SK-N-SH (cell line): ENCODE data around the gene CNKSR2. TPM values are rescaled to one million over a fixed set of nuclear protein-coding genes. Genes with fewer than 3 reads are reported as not detected.

Experiments
- CTCF ChIA-PET: fragments of 300-600, 350-600 bp; formaldehyde crosslinking; extraction: SDS; loops from one replicate; lab custom pipeline; 2021; lab: Yijun Ruan, JAX
- POLR2A ChIA-PET: fragments of 350-600 bp; sonication (Branson Sonifier 250); formaldehyde crosslinking; extraction: SDS; loops from one replicate; lab custom pipeline; 2020; ENCODE audit warnings: antibody characterized with exemption, inconsistent platforms; lab: Yijun Ruan, JAX
- DNase-seq: peaks from one replicate; pipeline ENCODE4 v3.0.0; 2012
- H2AFZ ChIP-seq: fragments of 200-600 bp; sonication (generic); 2 replicates; pipeline ENCODE4 v1.8.1; 2016; ENCODE audit warnings: antibody characterized with exemption, mild to moderate bottlenecking, low read depth
- H3F3A ChIP-seq: fragments of 200-600 bp; sonication (generic); replicated peaks from 2 replicates; pipeline ENCODE3; 2016; ENCODE audit warnings: antibody characterized with exemption, mild to moderate bottlenecking; ENCODE audit not compliant: insufficient read depth
- H3K27ac ChIP-seq, 2 experiments: fragments of 200-500 bp in 1 of 2; fragments of 200-600 bp in 1 of 2; sonication (Bioruptor generic) in 1 of 2; sonication (generic), shearing (Covaris generic) in 1 of 2; 2 replicates each; pipeline versions ENCODE4 v1.5.1 to v1.6.1; 2014 to 2016; ENCODE audit warnings: low read depth in 2 of 2, inconsistent platforms in 1 of 2, low read length in 1 of 2, mild to moderate bottlenecking in 1 of 2, mixed read lengths in 1 of 2
- H3K27me3 ChIP-seq: fragments of 200-600 bp; sonication (generic), shearing (Covaris generic); 2 replicates; pipeline ENCODE4 v1.6.1; 2016; ENCODE audit warnings: mixed run types; ENCODE audit not compliant: insufficient read depth
- H3K36me3 ChIP-seq, 2 experiments: fragments of 200-500 bp in 1 of 2; fragments of 200-600 bp in 1 of 2; sonication (Bioruptor generic) in 1 of 2; sonication (generic) in 1 of 2; replicated peaks in 1 of 2; 2 replicates each; pipeline versions ENCODE3 to v1.5.1; 2014 to 2016; ENCODE audit warnings: low read length in 1 of 2, mild to moderate bottlenecking in 1 of 2; ENCODE audit not compliant: insufficient read depth in 2 of 2, control insufficient read depth in 1 of 2
- H3K4me1 ChIP-seq, 2 experiments: fragments of 200-500 bp in 1 of 2; fragments of 200-600 bp in 1 of 2; sonication (Bioruptor generic) in 1 of 2; sonication (generic), shearing (Covaris generic) in 1 of 2; 2 replicates each; pipeline versions ENCODE4 v1.5.1 to v1.6.1; 2014 to 2016; ENCODE audit warnings: low read depth in 1 of 2, low read length in 1 of 2, mixed run types in 1 of 2; ENCODE audit not compliant: insufficient read depth in 2 of 2, control insufficient read depth in 1 of 2
- H3K4me2 ChIP-seq: fragments of 200-600 bp; sonication (generic), shearing (Covaris generic); 2 replicates; pipeline ENCODE4 v1.6.1; 2017; ENCODE audit warnings: mixed run types
- H3K4me3 ChIP-seq, 2 experiments: fragments of 200-500 bp in 1 of 2; fragments of 200-600 bp in 1 of 2; sonication (Bioruptor generic) in 1 of 2; sonication (generic), shearing (Covaris generic) in 1 of 2; 2 replicates each; pipeline versions ENCODE4 v1.5.1 to v1.8.1; 2014 to 2016; ENCODE audit warnings: low read depth in 2 of 2, inconsistent platforms in 1 of 2, low read length in 1 of 2, mild to moderate bottlenecking in 1 of 2, mixed read lengths in 1 of 2, moderate library complexity in 1 of 2
- H3K79me2 ChIP-seq: fragments of 200-600 bp; sonication (generic); 2 replicates; pipeline ENCODE4 v1.8.1; 2017; ENCODE audit warnings: mild to moderate bottlenecking; ENCODE audit not compliant: insufficient read depth
- H3K9ac ChIP-seq: fragments of 200-600 bp; sonication (generic); 2 replicates; pipeline ENCODE4 v1.6.1; 2017; ENCODE audit warnings: mixed run types
- H3K9me2 ChIP-seq: fragments of 200-600 bp; sonication (generic); 2 replicates; pipeline ENCODE4 v1.6.1; 2017; ENCODE audit warnings: mixed run types
- H3K9me3 ChIP-seq: fragments of 200-600 bp; sonication (generic); 2 replicates; pipeline ENCODE4 v1.6.1; 2017; ENCODE audit warnings: mixed run types, mild to moderate bottlenecking, moderate library complexity
- H4K20me1 ChIP-seq: fragments of 200-600 bp; sonication (generic); 2 replicates; pipeline ENCODE4 v1.6.1; 2017; ENCODE audit warnings: mild to moderate bottlenecking, mixed run types; ENCODE audit not compliant: insufficient read depth
- GABPA ChIP-seq: IDR thresholded peaks from 2 replicates; pipeline ENCODE4 v1.4.0; 2012; ENCODE audit warnings: low read depth, mild to moderate bottlenecking
- JUND ChIP-seq: IDR thresholded peaks from 2 replicates; pipeline ENCODE4 v1.4.0; 2012
- MAX ChIP-seq: IDR thresholded peaks from 2 replicates; pipeline ENCODE4 v1.4.0; 2012; ENCODE audit warnings: low read depth
- MEF2A ChIP-seq: IDR thresholded peaks from 2 replicates; pipeline ENCODE4 v1.4.0; 2012; ENCODE audit warnings: low read depth, borderline replicate concordance
- NRF1 ChIP-seq: IDR thresholded peaks from 2 replicates; pipeline ENCODE4 v1.6.1; 2012; ENCODE audit warnings: low read depth, mild to moderate bottlenecking, low read length
- RFX5 ChIP-seq: IDR thresholded peaks from 2 replicates; pipeline ENCODE4 v1.6.1; 2012; ENCODE audit warnings: mild to moderate bottlenecking, improper control_type of control experiment, low read length
- SIN3A ChIP-seq: IDR thresholded peaks from 2 replicates; pipeline ENCODE4 v1.6.1; 2012; ENCODE audit warnings: low read depth, mild to moderate bottlenecking, low read length, moderate library complexity, borderline replicate concordance
- SMC3 ChIP-seq: IDR thresholded peaks from 2 replicates; pipeline ENCODE4 v1.6.1; 2012; ENCODE audit warnings: low read depth, low read length, improper control_type of control experiment
- WGBS: methylation state at CpG from one replicate; pipeline ENCODE4 v1.1.6; 2017; ENCODE audit warnings: low lambda C conversion rate; 5-methylcytosine and 5-hydroxymethylcytosine counted together
- polyA plus RNA-seq, 3 experiments: library from polyadenylated mRNA; depleted of rRNA; stranded (reverse); fragments of >200 nt; gene quantifications; 2 replicates each; pipeline ENCODE4 v1.2.3, GENCODE V29; 2012
- TF ChIP-seq, protein P1 (sequence below): IDR thresholded peaks from 2 replicates; pipeline ENCODE4 v1.6.1; 2012; ENCODE audit warnings: mild to moderate bottlenecking, low read depth, low read length, moderate library complexity
- TF ChIP-seq, protein P2 (sequence below): fragments of 150-350 bp; IDR thresholded peaks from 2 replicates; pipeline ENCODE4 v1.6.1; 2016; ENCODE audit warnings: mild to moderate bottlenecking, low read depth, low read length
- TF ChIP-seq, protein P3 (sequence below): IDR thresholded peaks from 2 replicates; pipeline ENCODE4 v1.4.0; 2012; ENCODE audit warnings: low read depth, borderline replicate concordance
- TF ChIP-seq, protein P4 (sequence below): IDR thresholded peaks from 2 replicates; pipeline ENCODE4 v1.4.0; 2012; ENCODE audit warnings: low read depth, borderline replicate concordance

CNKSR2 gene
- polyA plus RNA-seq, 1 of the 3 experiments (the other 2 are of a cell fraction), result 0.03 TPM

DNA sequence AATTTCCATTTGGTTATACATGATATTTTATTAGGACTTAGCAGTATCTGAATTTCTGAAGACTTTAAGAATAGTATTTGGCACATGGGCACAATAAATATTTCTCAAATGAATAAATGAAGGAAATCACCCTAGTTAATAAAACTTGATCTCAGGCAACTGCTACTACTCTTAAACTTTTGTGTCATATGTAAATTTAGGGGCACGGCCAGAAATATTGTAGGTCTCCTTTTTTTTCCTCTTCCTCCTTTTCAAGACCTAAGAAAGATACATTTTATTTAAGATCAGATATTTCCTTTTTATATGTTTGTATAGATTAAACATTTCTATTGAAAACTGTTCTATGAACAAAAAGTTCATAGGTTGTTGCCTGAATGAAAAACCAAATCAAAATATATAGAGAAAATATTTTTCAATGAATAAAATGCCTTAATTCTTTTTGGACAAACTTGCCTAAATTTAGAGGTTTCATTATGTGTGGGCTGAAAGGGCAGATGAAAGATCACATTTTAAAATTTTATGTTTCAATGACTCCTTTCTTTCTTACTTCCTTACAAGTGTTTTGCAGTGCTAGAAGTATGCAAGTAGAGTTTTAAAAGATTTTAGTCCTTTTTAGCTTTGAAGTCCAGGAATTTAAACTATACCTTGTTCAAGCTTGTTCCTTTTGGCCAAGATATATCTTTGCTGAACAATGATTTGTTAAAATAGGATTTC, 26.3 kb downstream of the CNKSR2 start (continued):
- TF ChIP-seq, protein P1, sequence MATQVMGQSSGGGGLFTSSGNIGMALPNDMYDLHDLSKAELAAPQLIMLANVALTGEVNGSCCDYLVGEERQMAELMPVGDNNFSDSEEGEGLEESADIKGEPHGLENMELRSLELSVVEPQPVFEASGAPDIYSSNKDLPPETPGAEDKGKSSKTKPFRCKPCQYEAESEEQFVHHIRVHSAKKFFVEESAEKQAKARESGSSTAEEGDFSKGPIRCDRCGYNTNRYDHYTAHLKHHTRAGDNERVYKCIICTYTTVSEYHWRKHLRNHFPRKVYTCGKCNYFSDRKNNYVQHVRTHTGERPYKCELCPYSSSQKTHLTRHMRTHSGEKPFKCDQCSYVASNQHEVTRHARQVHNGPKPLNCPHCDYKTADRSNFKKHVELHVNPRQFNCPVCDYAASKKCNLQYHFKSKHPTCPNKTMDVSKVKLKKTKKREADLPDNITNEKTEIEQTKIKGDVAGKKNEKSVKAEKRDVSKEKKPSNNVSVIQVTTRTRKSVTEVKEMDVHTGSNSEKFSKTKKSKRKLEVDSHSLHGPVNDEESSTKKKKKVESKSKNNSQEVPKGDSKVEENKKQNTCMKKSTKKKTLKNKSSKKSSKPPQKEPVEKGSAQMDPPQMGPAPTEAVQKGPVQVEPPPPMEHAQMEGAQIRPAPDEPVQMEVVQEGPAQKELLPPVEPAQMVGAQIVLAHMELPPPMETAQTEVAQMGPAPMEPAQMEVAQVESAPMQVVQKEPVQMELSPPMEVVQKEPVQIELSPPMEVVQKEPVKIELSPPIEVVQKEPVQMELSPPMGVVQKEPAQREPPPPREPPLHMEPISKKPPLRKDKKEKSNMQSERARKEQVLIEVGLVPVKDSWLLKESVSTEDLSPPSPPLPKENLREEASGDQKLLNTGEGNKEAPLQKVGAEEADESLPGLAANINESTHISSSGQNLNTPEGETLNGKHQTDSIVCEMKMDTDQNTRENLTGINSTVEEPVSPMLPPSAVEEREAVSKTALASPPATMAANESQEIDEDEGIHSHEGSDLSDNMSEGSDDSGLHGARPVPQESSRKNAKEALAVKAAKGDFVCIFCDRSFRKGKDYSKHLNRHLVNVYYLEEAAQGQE, result no peak
- TF ChIP-seq RFX5 (no peak), GABPA (no peak), MAX (no peak), SMC3 (no peak), MEF2A (no peak)
- TF ChIP-seq, protein P2, sequence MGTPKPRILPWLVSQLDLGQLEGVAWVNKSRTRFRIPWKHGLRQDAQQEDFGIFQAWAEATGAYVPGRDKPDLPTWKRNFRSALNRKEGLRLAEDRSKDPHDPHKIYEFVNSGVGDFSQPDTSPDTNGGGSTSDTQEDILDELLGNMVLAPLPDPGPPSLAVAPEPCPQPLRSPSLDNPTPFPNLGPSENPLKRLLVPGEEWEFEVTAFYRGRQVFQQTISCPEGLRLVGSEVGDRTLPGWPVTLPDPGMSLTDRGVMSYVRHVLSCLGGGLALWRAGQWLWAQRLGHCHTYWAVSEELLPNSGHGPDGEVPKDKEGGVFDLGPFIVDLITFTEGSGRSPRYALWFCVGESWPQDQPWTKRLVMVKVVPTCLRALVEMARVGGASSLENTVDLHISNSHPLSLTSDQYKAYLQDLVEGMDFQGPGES, result no peak
- TF ChIP-seq, protein P3, sequence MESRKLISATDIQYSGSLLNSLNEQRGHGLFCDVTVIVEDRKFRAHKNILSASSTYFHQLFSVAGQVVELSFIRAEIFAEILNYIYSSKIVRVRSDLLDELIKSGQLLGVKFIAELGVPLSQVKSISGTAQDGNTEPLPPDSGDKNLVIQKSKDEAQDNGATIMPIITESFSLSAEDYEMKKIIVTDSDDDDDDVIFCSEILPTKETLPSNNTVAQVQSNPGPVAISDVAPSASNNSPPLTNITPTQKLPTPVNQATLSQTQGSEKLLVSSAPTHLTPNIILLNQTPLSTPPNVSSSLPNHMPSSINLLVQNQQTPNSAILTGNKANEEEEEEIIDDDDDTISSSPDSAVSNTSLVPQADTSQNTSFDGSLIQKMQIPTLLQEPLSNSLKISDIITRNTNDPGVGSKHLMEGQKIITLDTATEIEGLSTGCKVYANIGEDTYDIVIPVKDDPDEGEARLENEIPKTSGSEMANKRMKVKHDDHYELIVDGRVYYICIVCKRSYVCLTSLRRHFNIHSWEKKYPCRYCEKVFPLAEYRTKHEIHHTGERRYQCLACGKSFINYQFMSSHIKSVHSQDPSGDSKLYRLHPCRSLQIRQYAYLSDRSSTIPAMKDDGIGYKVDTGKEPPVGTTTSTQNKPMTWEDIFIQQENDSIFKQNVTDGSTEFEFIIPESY, result no peak

DNA sequence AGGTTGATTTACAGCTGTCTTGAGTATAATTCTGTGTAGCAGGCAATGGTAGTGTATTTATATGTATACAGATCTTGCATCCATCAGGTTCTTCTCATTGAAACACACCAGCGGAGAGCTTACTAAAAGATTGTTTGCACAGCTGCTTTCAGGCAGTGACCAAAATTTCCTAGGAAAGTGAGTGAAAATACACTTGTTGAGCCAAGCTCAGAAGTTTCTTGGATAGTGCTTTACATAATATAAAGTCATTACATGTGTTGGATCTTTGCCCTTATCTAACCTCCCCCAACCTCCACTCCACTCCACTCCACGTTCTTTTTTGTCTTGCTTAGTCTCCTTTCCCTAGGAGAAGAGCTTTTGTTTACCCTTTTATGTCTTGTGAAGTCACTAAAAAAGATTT, 34.1 kb downstream of the CNKSR2 start:
- Histone ChIP-seq H3K27me3 (no peaks in the 10 kb centered on the region), H2AFZ (no peak overlapping the region), H3K4me3 (no peak overlapping the region), H3K9me2 (no peaks in the 10 kb centered on the region)
- TF ChIP-seq GABPA (no peak), SIN3A (no peak), JUND (no peak), NRF1 (no peak)
- TF ChIP-seq, protein P4, sequence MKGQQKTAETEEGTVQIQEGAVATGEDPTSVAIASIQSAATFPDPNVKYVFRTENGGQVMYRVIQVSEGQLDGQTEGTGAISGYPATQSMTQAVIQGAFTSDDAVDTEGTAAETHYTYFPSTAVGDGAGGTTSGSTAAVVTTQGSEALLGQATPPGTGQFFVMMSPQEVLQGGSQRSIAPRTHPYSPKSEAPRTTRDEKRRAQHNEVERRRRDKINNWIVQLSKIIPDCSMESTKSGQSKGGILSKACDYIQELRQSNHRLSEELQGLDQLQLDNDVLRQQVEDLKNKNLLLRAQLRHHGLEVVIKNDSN, result no peak
- TF ChIP-seq, all 33 proteins: peak for 0
- H3K9ac ChIP-seq, result no peak overlapping the region
- CTCF ChIA-PET, result interaction anchor here (0.6 to 1.5 kb wide), 4 partner anchors 13 to 339 kb away, joined by 3 read pairs; no protein-coding TSS in a partner anchor
- no peak overlapping the region for H3K27ac ChIP-seq
- POLR2A ChIA-PET, result no interaction called here
- no peaks in the 10 kb centered on the region for H3K9me3 ChIP-seq
- no peaks in the 10 kb centered on the region for H4K20me1 ChIP-seq
- H3K4me2 ChIP-seq, result no peak overlapping the region
- H3K4me1 ChIP-seq, result no peaks in the 10 kb centered on the region
- no peaks in the 10 kb centered on the region for H3K36me3 ChIP-seq
- DNase-seq, result no peak
- whole genome bisulfite sequencing, result 27% methylated on average over 2 of the region's 2 CpGs
- no peaks in the 10 kb centered on the region for H3F3A ChIP-seq
- H3K79me2 ChIP-seq, result no peaks in the 10 kb centered on the region
